HFFc6 (cell line): ENCODE data around the gene RPS19. TPM values are rescaled to one million over a fixed set of nuclear protein-coding genes. Genes with fewer than 3 reads are reported as not detected.
A peak's percentile ranks its signal among the peaks of the same experiment; 100 is the strongest.

ENCODE experiments used
- DNase-seq: peaks from one replicate; pipeline ENCODE4 v3.0.0-alpha.2; 2018
- H3K27ac Mint-ChIP-seq: 2 replicates; pipeline ENCODE4 v1.8.0; 2020; ENCODE audit warnings: mild to moderate bottlenecking, mixed read lengths
- H3K27me3 Mint-ChIP-seq: 2 replicates; pipeline ENCODE4 v1.8.0; 2021; ENCODE audit warnings: mild to moderate bottlenecking, moderate library complexity, mixed read lengths; ENCODE audit not compliant: insufficient read depth
- H3K36me3 Mint-ChIP-seq: 2 replicates; pipeline ENCODE4 v1.8.0; 2021; ENCODE audit warnings: low read depth, mixed read lengths
- H3K4me1 Mint-ChIP-seq: 2 replicates; pipeline ENCODE4 v1.8.0; 2020; ENCODE audit warnings: low read depth, mixed read lengths
- H3K4me3 Mint-ChIP-seq: 2 replicates; pipeline ENCODE4 v1.8.0; 2020; ENCODE audit warnings: mild to moderate bottlenecking, moderate library complexity, mixed read lengths
- H3K9me3 Mint-ChIP-seq: 2 replicates; pipeline ENCODE4 v1.8.0; 2020; ENCODE audit warnings: mild to moderate bottlenecking, mixed read lengths
- total RNA-seq, 6 experiments: library from RNA; stranded (reverse); fragmentation: NEBNext Ultra II Directional; extraction: Animal tissue kit (Norgen Biotek cat#: 25700); gene quantifications; 2 replicates in 1 of 6; 3 replicates in 5 of 6; pipeline ENCODE4 v1.2.3, GENCODE V29; 2021
- TF ChIP-seq, protein P1 (sequence below): fragments of 200-600 bp; sonication (generic); IDR thresholded peaks from 2 replicates; pipeline ENCODE4 v1.5.0; 2021; ENCODE audit warnings: antibody characterized with exemption, mild to moderate bottlenecking

The RPS19 gene
- total RNA-seq, 6 experiments from 2014 or later, result 2,312 to 2,495 (median 2,438) TPM

DNA sequence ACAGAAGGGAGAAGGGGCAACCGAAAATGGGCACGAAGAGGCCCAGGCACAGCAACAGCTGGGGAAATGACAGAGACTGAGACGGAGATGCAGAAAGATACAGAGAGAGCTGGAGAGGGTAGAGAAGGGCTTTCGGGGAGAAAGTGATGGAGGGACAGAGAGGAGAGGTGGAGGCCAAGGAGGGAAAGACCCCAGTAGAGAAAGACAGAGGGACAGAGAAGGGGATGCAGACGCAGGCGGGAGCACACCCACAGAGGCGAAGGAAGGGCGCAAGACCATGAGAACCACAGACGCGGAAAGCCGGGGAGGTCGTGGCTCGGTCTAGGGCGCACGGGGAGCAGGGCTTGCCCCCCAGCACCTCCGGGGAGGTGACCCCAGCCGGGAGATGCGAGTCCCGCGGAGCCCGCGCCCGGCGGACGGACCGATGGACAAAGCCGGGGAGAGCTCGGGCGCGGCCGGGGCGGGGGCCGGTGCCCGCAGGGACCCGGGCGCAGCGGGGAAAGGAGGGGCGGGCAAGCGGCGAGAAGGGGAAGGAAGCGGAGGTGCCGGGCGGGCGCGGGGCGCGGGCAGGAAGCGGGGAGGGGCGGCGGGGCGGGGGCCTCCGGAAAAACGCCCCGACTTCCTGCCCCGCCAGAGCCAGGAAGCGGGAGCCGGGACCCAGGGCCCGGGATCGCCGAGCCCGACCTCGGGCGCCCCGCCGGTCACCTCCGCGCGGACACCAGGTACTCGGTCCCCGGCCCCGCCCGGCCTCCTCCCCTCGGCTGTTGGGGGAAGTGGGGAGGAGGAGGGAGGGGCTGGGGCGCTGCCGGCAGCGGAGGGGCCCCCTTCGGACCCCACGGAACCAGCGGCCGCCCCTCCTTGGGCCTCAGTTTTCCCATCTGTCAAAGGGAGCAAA lies 22.8 kb downstream of the RPS19 start, which contains the start of gene ARHGEF1:
ARHGEF1 (plus strand) TSS at position 617 of the 895 bp plus-strand sequence. CDS start 4,899 bp downstream, outside the sequence.
- Mint-ChIP-seq H3K27ac (peak within 1 kb of the TSS; percentile 88), H3K36me3 (peaks cover 5% of the 10 kb centered on the region; the same call in 1 of the 2 replicates), H3K4me1 (peaks cover 39% of the 10 kb centered on the region), H3K4me3 (peak within 1 kb of the TSS; percentile 94), H3K27me3 (peaks cover 6% of the 10 kb centered on the region), H3K9me3 (no peaks in the 10 kb centered on the region)
- DNase-seq, result no peak
- TF ChIP-seq, protein P1, sequence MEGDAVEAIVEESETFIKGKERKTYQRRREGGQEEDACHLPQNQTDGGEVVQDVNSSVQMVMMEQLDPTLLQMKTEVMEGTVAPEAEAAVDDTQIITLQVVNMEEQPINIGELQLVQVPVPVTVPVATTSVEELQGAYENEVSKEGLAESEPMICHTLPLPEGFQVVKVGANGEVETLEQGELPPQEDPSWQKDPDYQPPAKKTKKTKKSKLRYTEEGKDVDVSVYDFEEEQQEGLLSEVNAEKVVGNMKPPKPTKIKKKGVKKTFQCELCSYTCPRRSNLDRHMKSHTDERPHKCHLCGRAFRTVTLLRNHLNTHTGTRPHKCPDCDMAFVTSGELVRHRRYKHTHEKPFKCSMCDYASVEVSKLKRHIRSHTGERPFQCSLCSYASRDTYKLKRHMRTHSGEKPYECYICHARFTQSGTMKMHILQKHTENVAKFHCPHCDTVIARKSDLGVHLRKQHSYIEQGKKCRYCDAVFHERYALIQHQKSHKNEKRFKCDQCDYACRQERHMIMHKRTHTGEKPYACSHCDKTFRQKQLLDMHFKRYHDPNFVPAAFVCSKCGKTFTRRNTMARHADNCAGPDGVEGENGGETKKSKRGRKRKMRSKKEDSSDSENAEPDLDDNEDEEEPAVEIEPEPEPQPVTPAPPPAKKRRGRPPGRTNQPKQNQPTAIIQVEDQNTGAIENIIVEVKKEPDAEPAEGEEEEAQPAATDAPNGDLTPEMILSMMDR, result no peak

DNA sequence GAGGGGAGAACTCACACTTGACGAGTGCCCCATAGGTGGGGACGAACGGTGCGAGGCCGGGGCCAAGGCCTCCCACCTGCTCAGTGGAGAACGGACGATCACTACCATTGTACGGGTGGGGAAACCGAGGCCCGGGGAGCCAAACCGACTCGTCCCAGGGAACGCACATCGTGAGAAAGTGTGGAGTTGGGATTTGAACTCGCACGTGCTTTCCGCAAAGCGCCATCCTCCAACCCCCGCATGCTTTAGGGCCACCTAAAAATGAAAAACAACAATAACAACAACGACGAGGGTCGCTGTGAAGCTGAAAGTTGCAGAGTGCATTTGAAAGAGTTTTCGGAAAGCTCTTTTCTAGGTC lies 23.4 kb downstream of the RPS19 start:
- DNase-seq, result no peak
- TF ChIP-seq, protein P1, result no peak

GRCh38 chr19:41883821-41884733 lies 24.0 kb downstream of the RPS19 start:
- H3K36me3 Mint-ChIP-seq, result peaks cover 5% of the 10 kb centered on the region; the same call in 1 of the 2 replicates
- no peaks in the 10 kb centered on the region for H3K9me3 Mint-ChIP-seq
- H3K27me3 Mint-ChIP-seq, result peaks cover 6% of the 10 kb centered on the region
- H3K4me3 Mint-ChIP-seq, result peak overlapping the region; percentile 94
- peaks cover 47% of the 10 kb centered on the region for H3K4me1 Mint-ChIP-seq
- TF ChIP-seq, protein P1, result 0 out of 2 replicates have a peak, but pooled peaks have one; percentile 12
- H3K27ac Mint-ChIP-seq, result peak overlapping the region; percentile 88
- peak; percentile 97 for DNase-seq

More for the DNA sequence above, 23.4 kb downstream of the RPS19 start:
- peak overlapping the region; percentile 88 for H3K27ac Mint-ChIP-seq
- peaks cover 46% of the 10 kb centered on the region for H3K4me1 Mint-ChIP-seq
- peaks cover 5% of the 10 kb centered on the region; the same call in 1 of the 2 replicates for H3K36me3 Mint-ChIP-seq
- H3K4me3 Mint-ChIP-seq, result peak overlapping the region; percentile 94
- H3K27me3 Mint-ChIP-seq, result peaks cover 6% of the 10 kb centered on the region
- no peaks in the 10 kb centered on the region for H3K9me3 Mint-ChIP-seq

DNA sequence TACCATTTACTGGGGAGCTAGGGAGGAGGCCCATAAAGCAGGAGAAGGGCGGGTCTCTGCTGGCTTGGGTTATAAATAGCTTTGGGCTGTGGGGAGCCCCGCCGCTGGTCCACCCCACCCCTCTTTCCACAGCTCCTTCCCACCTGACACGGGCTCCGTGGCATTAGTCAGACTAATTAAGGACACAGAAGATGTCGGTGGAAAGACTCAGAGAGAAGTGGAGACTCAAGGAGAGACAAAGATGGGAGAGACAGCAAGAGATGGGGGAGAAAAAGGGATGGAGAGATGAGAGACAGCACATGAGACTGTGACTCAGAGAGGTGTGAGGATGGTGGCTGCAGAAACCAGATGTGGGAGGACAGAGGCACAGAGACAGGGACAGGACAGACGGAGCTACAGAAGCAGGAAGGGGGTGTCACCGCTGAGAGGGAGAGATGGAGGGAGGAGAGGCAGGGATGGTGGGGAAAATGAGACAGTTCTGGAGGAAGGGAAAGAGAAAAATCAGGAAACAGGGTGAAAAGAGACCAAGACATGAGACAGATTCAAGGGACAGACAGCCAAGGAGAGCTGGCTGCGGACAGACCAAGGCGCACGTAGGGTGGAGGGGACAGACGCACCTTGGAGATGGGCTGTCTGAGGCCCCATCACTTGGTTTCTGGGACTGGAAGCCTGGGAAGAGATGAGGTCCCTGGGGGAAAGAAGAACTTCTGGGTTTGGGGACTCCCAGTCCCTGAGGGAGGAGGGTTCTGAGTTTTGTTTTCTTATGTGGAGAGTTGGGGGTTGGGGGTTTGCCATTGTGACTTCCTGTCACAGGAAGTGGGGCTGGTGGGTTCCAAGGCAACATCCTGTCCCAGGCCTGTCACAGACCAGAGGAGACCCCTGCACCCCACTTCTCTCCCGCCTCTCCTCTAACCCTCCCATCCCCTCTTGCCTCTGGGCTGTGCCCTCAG lies 27.0 kb downstream of the RPS19 start:
- Mint-ChIP-seq H3K27me3 (peaks cover 3% of the 10 kb centered on the region), H3K9me3 (no peaks in the 10 kb centered on the region), H3K36me3 (peaks cover 5% of the 10 kb centered on the region; the same call in 1 of the 2 replicates), H3K27ac (peak overlapping the region; percentile 73), H3K4me3 (peak overlapping the region; percentile 40), H3K4me1 (peaks cover 46% of the 10 kb centered on the region)
- TF ChIP-seq, protein P1, result no peak
- DNase-seq, result no peak
